GM10266 (cell line): Measurements from ENCODE around the gene CTDSPL2.
A peak's percentile ranks its signal among the peaks of the same experiment; 100 is the strongest.

Source experiments
- DNase-seq: peaks from one replicate; pipeline ENCODE4 v3.0.0; 2012; ENCODE audit errors: extremely low spot score
- CTCF ChIP-seq: IDR thresholded peaks from 2 replicates; pipeline ENCODE4 v1.5.1; 2012; ENCODE audit warnings: mild to moderate bottlenecking, low read depth; ENCODE audit not compliant: control insufficient read depth, insufficient read depth; ENCODE audit errors: missing control alignments

The CTDSPL2 gene

GRCh38 chr15:44426975-44427755 is at the start of gene CTDSPL2:
TSS of gene CTDSPL2 (plus strand) at chr15:44427629. CDS start at chr15:44459015, 31,386 bp downstream.
- peak; percentile 34 for TF ChIP-seq CTCF
- DNase-seq: peak; percentile 88

- TF ChIP-seq CTCF: no peak
- DNase-seq: no peak
Observed at GRCh38 chr15:44381236-44381635, 46.2 kb upstream of the CTDSPL2 start.

- peak; percentile 18 for DNase-seq
- no peak for TF ChIP-seq CTCF
Observed at GRCh38 chr15:44385344-44385942, 42.0 kb upstream of the CTDSPL2 start.

GRCh38 chr15:44394062-44394461 is 33.4 kb upstream of the CTDSPL2 start:
- TF ChIP-seq CTCF: no peak
- no peak for DNase-seq

GRCh38 chr15:44394562-44394961 is 32.9 kb upstream of the CTDSPL2 start:
- no peak for DNase-seq
- TF ChIP-seq CTCF: no peak

- TF ChIP-seq CTCF: no peak
- DNase-seq: no peak
Observed at GRCh38 chr15:44397869-44398268, 29.6 kb upstream of the CTDSPL2 start.

- TF ChIP-seq CTCF: no peak
- DNase-seq: no peak
Observed at GRCh38 chr15:44414001-44414400, 13.4 kb upstream of the CTDSPL2 start.
